Measurements from ENCODE around the gene GRIK3. TPM values are rescaled to one million over a fixed set of nuclear protein-coding genes. Genes with fewer than 3 reads are reported as not detected.
"Not testable (repeated sequence)": the region's sequence is repeated elsewhere in the genome, so short reads cannot be mapped to it uniquely, and the experiment has no call there.

The GRIK3 gene
- total RNA-seq = not detected

DNA sequence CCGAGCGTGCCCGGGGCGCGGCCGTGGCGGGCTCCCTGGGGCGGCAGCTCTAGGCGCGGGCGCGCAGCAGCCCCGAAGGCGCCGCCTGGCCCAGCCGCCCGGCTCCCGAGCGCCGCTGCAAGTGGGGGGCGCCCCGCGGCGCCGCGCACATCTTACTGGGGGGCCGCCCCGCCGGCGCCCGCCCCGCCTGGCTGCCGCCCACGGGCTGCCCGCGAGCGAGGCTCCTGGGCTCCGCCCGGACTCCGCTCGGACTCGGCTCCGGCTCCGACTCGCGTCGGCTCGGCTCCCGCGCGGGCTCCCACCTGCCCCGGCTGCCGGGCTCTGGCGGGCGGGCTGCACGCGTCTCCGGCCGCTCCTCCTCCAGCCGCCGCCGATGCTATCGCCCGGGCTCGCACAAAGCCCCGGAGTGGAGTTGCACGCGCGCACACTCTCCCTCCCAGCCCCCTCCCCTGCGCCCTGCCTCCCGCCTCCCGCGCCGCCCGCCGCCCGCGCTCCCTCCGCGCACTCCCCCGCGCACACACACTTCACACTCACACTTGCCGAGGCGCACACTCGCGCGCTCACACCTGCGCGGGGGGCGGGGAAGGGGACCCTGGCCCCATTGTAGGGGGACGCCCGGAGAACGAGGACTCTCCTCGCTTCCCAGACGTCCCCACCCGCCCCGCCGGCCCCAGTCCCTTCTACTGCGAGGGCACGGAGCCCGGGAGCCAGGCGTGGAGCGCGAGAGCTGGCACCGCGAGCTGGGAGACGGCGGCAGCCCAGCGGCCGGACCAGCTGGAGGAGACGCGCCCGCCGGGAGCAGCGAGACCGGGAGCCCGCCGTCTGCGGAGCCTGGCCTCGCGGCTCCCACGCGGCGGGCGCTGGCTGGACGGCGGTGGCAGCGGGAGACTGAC, at the start of gene GRIK3:
GRIK3 (minus strand) TSS at position 395 of the 893 bp plus-strand sequence. CDS start 407 bp downstream, outside the sequence.
- Mint-ChIP-seq H3K27ac (no peak within 1 kb of the TSS), H3K27me3 (peaks cover 59% of the 10 kb centered on the region), H3K36me3 (ENCODE audit: low read depth) (no peaks in the 10 kb centered on the region), H3K4me1 (peaks cover 3% of the 10 kb centered on the region), H3K4me3 (no peak within 1 kb of the TSS), H3K9me3 (ENCODE audit: low read depth) (no peaks in the 10 kb centered on the region)
- ATAC-seq = no peak
- ChIA-PET POLR2A (no interaction called here), CTCF (no interaction called here)
- DNase-seq = peak; percentile 17
- intact Hi-C loops (cut with DNase I, micrococcal nuclease) = loop anchor here in 1 of 2 experiments (10.0 kb wide), 1 partner anchor 600 kb away; the partner anchor contains the start of gene RSPO1

DNA sequence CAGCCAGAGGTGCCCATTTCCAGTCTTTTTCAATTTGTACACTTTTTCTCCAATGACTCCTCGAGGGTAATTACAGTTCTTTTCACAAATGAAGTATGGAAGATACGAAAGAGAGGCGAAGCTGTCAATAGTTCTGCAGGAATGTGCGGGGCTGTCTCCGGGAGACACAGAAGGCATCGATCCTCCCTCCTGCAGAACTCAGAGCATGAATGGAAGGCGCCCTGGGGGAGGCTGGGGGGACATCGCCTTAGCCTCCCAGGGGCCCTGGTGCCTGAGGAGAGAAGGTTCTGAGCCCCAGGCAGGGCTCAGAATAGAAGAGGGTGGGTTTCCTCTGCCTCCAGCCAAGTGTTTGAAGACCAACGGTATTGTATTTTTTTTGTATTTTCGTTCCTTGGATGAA, 49.7 kb upstream of the GRIK3 start:
- Mint-ChIP-seq H3K36me3 (ENCODE audit: low read depth) (no peaks in the 10 kb centered on the region), H3K9me3 (ENCODE audit: low read depth) (no peaks in the 10 kb centered on the region), H3K4me3 (no peak overlapping the region), H3K4me1 (no peaks in the 10 kb centered on the region), H3K27ac (no peak overlapping the region), H3K27me3 (peaks cover 3% of the 10 kb centered on the region)
- no peak for ATAC-seq
- intact Hi-C loops (cut with DNase I, micrococcal nuclease) = no loop called here
- no peak for DNase-seq
- POLR2A ChIA-PET = no interaction called here
- CTCF ChIA-PET = interaction anchor here (0.6 kb wide), 1 partner anchor 42 kb away, joined by 4 read pairs; no protein-coding TSS in a partner anchor

- Mint-ChIP-seq H3K36me3 (ENCODE audit: low read depth) (no peaks in the 10 kb centered on the region), H3K27ac (no peak overlapping the region), H3K4me3 (no peak overlapping the region), H3K27me3 (peaks cover 3% of the 10 kb centered on the region), H3K9me3 (ENCODE audit: low read depth) (no peaks in the 10 kb centered on the region), H3K4me1 (no peaks in the 10 kb centered on the region)
- ATAC-seq (no peak), DNase-seq (no peak)
- ChIA-PET CTCF (interaction anchor here (0.6 kb wide), 1 partner anchor 41 kb away, joined by 4 read pairs; no protein-coding TSS in a partner anchor), POLR2A (no interaction called here)
- intact Hi-C loops (cut with DNase I, micrococcal nuclease) = no loop called here
Observed at GRCh38 chr1:37083603-37084002, 49.3 kb upstream of the GRIK3 start.

- H3K4me3 Mint-ChIP-seq; H3K36me3 Mint-ChIP-seq (ENCODE audit: low read depth); intact Hi-C loops (cut with DNase I, micrococcal nuclease); DNase-seq; POLR2A ChIA-PET; CTCF ChIA-PET; H3K27me3 Mint-ChIP-seq; H3K4me1 Mint-ChIP-seq; H3K9me3 Mint-ChIP-seq (ENCODE audit: low read depth); ATAC-seq; H3K27ac Mint-ChIP-seq: not testable (repeated sequence)
Observed at GRCh38 chr1:37080296-37080986, 46.1 kb upstream of the GRIK3 start.

DNA sequence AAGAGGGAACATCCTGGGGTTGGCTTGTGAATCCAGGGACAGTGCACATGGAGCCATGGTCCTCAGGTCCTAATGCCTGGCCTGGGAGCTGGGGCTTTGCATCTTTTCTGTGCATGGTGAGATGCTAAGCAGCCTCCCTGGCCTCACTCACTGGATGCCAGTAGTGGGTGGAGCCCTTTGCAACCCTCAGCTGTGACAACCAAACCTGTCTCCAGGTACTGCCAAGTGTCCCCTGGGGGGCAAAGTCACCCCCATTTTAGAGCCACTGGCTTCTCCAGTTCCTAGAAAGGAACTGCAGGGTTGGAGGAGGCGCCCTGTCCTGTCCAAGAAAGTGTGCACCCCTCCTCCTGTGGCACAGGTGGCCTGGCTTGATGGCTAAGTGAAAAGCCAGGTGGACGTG, 44.6 kb upstream of the GRIK3 start:
- H3K4me1 Mint-ChIP-seq = no peaks in the 10 kb centered on the region
- H3K9me3 Mint-ChIP-seq (ENCODE audit: low read depth) = no peaks in the 10 kb centered on the region
- DNase-seq = no peak
- ChIA-PET CTCF (no interaction called here), POLR2A (no interaction called here)
- ATAC-seq = no peak
- intact Hi-C loops (cut with DNase I, micrococcal nuclease) = no loop called here
- no peak overlapping the region for H3K27ac Mint-ChIP-seq
- no peaks in the 10 kb centered on the region for H3K36me3 Mint-ChIP-seq (ENCODE audit: low read depth)
- no peak overlapping the region for H3K4me3 Mint-ChIP-seq
- peaks cover 2% of the 10 kb centered on the region for H3K27me3 Mint-ChIP-seq

GRCh38 chr1:37076168-37076567, 41.9 kb upstream of the GRIK3 start:
- intact Hi-C loops (cut with DNase I, micrococcal nuclease) = no loop called here
- DNase-seq = no peak
- Mint-ChIP-seq H3K9me3 (ENCODE audit: low read depth) (no peaks in the 10 kb centered on the region), H3K4me1 (no peaks in the 10 kb centered on the region), H3K27ac (no peak overlapping the region), H3K27me3 (peaks cover 2% of the 10 kb centered on the region), H3K4me3 (no peak overlapping the region), H3K36me3 (ENCODE audit: low read depth) (no peaks in the 10 kb centered on the region)
- ChIA-PET POLR2A (no interaction called here), CTCF (no interaction called here)
- ATAC-seq = no peak

DNA sequence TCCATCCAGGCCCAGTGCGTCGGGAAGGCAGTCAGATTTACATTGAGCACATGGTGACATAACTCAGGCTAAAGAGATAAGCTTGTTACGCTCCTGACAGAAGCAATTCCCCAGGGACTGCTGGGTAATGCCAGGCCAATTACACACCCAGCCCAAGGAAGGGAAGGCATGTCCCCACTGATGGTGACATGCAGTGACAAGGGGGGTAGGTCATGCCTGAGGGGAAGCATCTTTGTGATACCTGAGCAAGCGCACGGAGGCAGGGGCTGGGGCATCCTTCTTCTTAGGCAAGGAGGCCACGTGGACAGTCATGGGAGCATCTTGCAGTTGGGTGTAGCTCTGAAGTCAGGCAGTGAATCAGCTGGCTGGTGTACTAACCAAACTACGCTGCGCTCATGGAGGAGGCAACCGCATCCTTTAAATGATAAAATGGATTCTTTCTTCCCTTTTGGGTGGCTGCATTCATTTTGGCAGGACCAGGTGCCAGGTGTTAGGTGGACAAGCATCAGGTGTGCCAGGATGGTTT, 39.6 kb upstream of the GRIK3 start:
- POLR2A ChIA-PET = no interaction called here
- H3K27ac Mint-ChIP-seq = no peak overlapping the region

DNA sequence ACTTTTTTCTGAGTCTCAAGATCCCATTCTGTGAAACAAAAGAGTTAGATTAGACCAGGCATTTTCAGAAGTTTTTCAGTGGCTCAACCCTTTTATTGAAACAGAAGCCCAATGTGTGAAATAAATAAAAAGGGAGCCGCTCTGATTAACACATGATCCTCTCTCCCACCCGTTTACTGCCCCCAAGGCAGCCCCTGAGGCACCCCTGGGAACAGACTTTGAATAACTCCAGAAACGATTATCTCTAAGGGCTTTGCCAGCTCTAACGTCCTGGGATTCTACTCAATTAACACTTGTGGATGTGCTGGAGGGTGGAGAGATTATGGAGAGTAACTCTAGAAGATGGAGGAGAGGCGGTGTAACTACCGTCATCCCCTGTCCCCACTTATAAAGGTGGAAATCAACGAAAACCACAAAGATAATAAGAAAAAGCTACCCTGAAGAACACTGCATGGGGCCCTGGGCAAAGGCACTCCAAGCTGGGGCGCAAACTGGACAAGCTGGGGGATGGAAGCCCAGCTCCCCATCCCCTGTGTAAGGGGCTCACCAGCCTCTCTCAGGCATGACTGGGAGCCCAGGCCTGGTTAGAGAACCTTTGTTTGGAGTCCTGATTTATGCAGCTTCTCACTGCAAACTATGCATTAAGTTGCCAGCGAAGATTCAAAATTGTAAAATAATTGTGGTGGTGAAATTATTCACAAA, 39.0 kb upstream of the GRIK3 start:
- Mint-ChIP-seq H3K27ac (no peak overlapping the region), H3K4me1 (no peaks in the 10 kb centered on the region), H3K4me3 (no peak overlapping the region), H3K9me3 (ENCODE audit: low read depth) (no peaks in the 10 kb centered on the region), H3K27me3 (peaks cover 18% of the 10 kb centered on the region), H3K36me3 (ENCODE audit: low read depth) (no peaks in the 10 kb centered on the region)
- CTCF ChIA-PET = no interaction called here
- DNase-seq = no peak
- no peak for ATAC-seq
- intact Hi-C loops (cut with DNase I, micrococcal nuclease) = no loop called here
- POLR2A ChIA-PET = no interaction called here

More for the DNA sequence above, 39.6 kb upstream of the GRIK3 start:
- CTCF ChIA-PET = no interaction called here
- no peaks in the 10 kb centered on the region for H3K36me3 Mint-ChIP-seq (ENCODE audit: low read depth)
- no peaks in the 10 kb centered on the region for H3K4me1 Mint-ChIP-seq
- ATAC-seq = no peak
- peaks cover 12% of the 10 kb centered on the region for H3K27me3 Mint-ChIP-seq
- intact Hi-C loops (cut with DNase I, micrococcal nuclease) = no loop called here
- H3K9me3 Mint-ChIP-seq (ENCODE audit: low read depth) = no peaks in the 10 kb centered on the region
- no peak for DNase-seq
- no peak overlapping the region for H3K4me3 Mint-ChIP-seq

DNA sequence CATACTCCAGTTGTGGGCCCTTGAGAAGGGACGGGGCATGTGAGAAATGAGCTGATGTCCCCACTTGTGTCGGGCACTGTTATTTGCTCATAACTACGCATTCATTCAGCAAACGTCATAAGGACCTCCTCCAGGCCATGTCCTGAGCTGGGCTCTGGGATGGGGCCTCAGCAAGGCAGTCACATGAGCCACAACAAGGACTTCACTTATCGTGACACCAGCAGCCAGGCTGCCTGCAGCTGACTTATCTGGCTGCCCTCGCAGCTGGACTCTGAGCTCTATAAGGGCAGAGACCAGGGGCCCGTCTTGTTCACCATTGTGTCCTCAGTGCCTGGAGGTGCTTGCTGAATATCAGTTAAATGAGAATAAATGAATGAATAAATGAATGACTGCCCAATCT, 37.5 kb upstream of the GRIK3 start:
- Mint-ChIP-seq H3K4me1 (no peaks in the 10 kb centered on the region), H3K9me3 (ENCODE audit: low read depth) (no peaks in the 10 kb centered on the region), H3K27ac (no peak overlapping the region), H3K27me3 (peaks cover 21% of the 10 kb centered on the region), H3K4me3 (no peak overlapping the region), H3K36me3 (ENCODE audit: low read depth) (no peaks in the 10 kb centered on the region)
- ChIA-PET POLR2A (no interaction called here), CTCF (no interaction called here)
- ATAC-seq (no peak), DNase-seq (no peak)
- intact Hi-C loops (cut with DNase I, micrococcal nuclease) = no loop called here

GRCh38 chr1:37070126-37070525, 35.8 kb upstream of the GRIK3 start:
- ChIA-PET POLR2A (no interaction called here), CTCF (no interaction called here)
- ATAC-seq (no peak), DNase-seq (no peak)
- H3K9me3 Mint-ChIP-seq (ENCODE audit: low read depth) = no peaks in the 10 kb centered on the region
- no peaks in the 10 kb centered on the region for H3K4me1 Mint-ChIP-seq
- no peaks in the 10 kb centered on the region for H3K36me3 Mint-ChIP-seq (ENCODE audit: low read depth)
- peaks cover 22% of the 10 kb centered on the region for H3K27me3 Mint-ChIP-seq
- no peak overlapping the region for H3K4me3 Mint-ChIP-seq
- intact Hi-C loops (cut with DNase I, micrococcal nuclease) = no loop called here
- no peak overlapping the region for H3K27ac Mint-ChIP-seq

GRCh38 chr1:37069406-37069805, 35.1 kb upstream of the GRIK3 start:
- CTCF ChIA-PET = no interaction called here

More at GRCh38 chr1:37069406-37069805, 35.1 kb upstream of the GRIK3 start:
- H3K9me3 Mint-ChIP-seq (ENCODE audit: low read depth) = no peaks in the 10 kb centered on the region
- DNase-seq (no peak), ATAC-seq (no peak)
- POLR2A ChIA-PET = no interaction called here
- H3K27me3 Mint-ChIP-seq = peaks cover 22% of the 10 kb centered on the region
- no peaks in the 10 kb centered on the region for H3K4me1 Mint-ChIP-seq
- no peak overlapping the region for H3K4me3 Mint-ChIP-seq
- H3K27ac Mint-ChIP-seq = no peak overlapping the region
- intact Hi-C loops (cut with DNase I, micrococcal nuclease) = no loop called here
- H3K36me3 Mint-ChIP-seq (ENCODE audit: low read depth) = no peaks in the 10 kb centered on the region
